ENCODE results near the gene CACFD1. TPM values are rescaled to one million over a fixed set of nuclear protein-coding genes. Genes with fewer than 3 reads are reported as not detected.
A peak's percentile ranks its signal among the peaks of the same experiment; 100 is the strongest.

The CACFD1 gene
- polyA plus RNA-seq, 1 donor from 2014 or later = 75.4 TPM

- Histone ChIP-seq H4K20me1 (ENCODE audit: insufficient read depth) (no peaks in the 10 kb centered on the region), H3K9me3 (ENCODE audit: low read length) (no peaks in the 10 kb centered on the region), H3K4me2 (ENCODE audit: low read length) (no peak overlapping the region), H3K79me2 (replicated peaks; ENCODE audit: insufficient read depth, low read length) (no peaks in the 10 kb centered on the region), H3K27ac (ENCODE audit: low read length) (no peak overlapping the region), H3K27me3 (ENCODE audit: insufficient read depth, low read depth, low read length) (no peaks in the 10 kb centered on the region), H3K9me2 (ENCODE audit: insufficient read depth, low read length) (no peaks in the 10 kb centered on the region), H3K9ac (ENCODE audit: low read length) (no peak overlapping the region), H3K4me3 (ENCODE audit: low read length) (peak overlapping the region; percentile 87), H2AFZ (ENCODE audit: low read depth, low read length) (no peak overlapping the region), H3F3A (ENCODE audit: insufficient read depth, low read length, poor library complexity, severe bottlenecking) (no peaks in the 10 kb centered on the region), H3K36me3 (ENCODE audit: insufficient read depth, low read length) (no peaks in the 10 kb centered on the region)
- TF ChIP-seq TAF1 (IDR thresholded peaks at IDR 0.05; ENCODE audit: low read depth) (no peak), SMC3 (conservative IDR thresholded peaks at IDR 0.05; ENCODE audit: poor library complexity) (no peak), RAD21 (conservative IDR thresholded peaks at IDR 0.05) (no peak)
These were observed 17.7 kb downstream of the CACFD1 start for GRCh38 chr9:133477461-133477860.

- H3K9ac ChIP-seq (ENCODE audit: low read length) = peak overlapping the region; percentile 72
- H3K27ac ChIP-seq (ENCODE audit: low read length) = peak overlapping the region; percentile 34
- H2AFZ ChIP-seq (ENCODE audit: low read depth, low read length) = peak overlapping the region; percentile 95
- no peaks in the 10 kb centered on the region for H3K9me3 ChIP-seq (ENCODE audit: low read length)
- peak overlapping the region; percentile 82 for H3K4me2 ChIP-seq (ENCODE audit: low read length)
- no peaks in the 10 kb centered on the region for H3F3A ChIP-seq (ENCODE audit: insufficient read depth, low read length, poor library complexity, severe bottlenecking)
- no peak for TF ChIP-seq EZH2 (IDR thresholded peaks at IDR 0.05; ENCODE audit: borderline replicate concordance, insufficient read depth, low read length, poor library complexity, severe bottlenecking)
- no peak for TF ChIP-seq RAD21 (conservative IDR thresholded peaks at IDR 0.05)
- no peak for TF ChIP-seq CTCF (IDR thresholded peaks at IDR 0.05; ENCODE audit: poor library complexity, severe bottlenecking)
- TF ChIP-seq TAF1 (IDR thresholded peaks at IDR 0.05; ENCODE audit: low read depth) = no peak
- TF ChIP-seq EP300 (conservative IDR thresholded peaks at IDR 0.05; ENCODE audit: poor library complexity, severe bottlenecking) = no peak
- no peak for TF ChIP-seq REST (IDR thresholded peaks at IDR 0.05; ENCODE audit: borderline replicate concordance)
- no peak for TF ChIP-seq SMC3 (conservative IDR thresholded peaks at IDR 0.05; ENCODE audit: poor library complexity)
- no peak for TF ChIP-seq POLR2AphosphoS5 (IDR thresholded peaks at IDR 0.05)
- TF ChIP-seq MXI1 (conservative IDR thresholded peaks at IDR 0.05; ENCODE audit: poor library complexity, severe bottlenecking) = no peak
- no peaks in the 10 kb centered on the region for H4K20me1 ChIP-seq (ENCODE audit: insufficient read depth)
- no peaks in the 10 kb centered on the region for H3K27me3 ChIP-seq (ENCODE audit: insufficient read depth, low read depth, low read length)
- no peaks in the 10 kb centered on the region for H3K79me2 ChIP-seq (replicated peaks; ENCODE audit: insufficient read depth, low read length)
- peak overlapping the region; percentile 87 for H3K4me3 ChIP-seq (ENCODE audit: low read length)
- H3K9me2 ChIP-seq (ENCODE audit: insufficient read depth, low read length) = no peaks in the 10 kb centered on the region
- no peaks in the 10 kb centered on the region for H3K36me3 ChIP-seq (ENCODE audit: insufficient read depth, low read length)
These were observed 18.4 kb downstream of the CACFD1 start for GRCh38 chr9:133477992-133478850.
